ENCODE results near the gene C12orf57.

DNA sequence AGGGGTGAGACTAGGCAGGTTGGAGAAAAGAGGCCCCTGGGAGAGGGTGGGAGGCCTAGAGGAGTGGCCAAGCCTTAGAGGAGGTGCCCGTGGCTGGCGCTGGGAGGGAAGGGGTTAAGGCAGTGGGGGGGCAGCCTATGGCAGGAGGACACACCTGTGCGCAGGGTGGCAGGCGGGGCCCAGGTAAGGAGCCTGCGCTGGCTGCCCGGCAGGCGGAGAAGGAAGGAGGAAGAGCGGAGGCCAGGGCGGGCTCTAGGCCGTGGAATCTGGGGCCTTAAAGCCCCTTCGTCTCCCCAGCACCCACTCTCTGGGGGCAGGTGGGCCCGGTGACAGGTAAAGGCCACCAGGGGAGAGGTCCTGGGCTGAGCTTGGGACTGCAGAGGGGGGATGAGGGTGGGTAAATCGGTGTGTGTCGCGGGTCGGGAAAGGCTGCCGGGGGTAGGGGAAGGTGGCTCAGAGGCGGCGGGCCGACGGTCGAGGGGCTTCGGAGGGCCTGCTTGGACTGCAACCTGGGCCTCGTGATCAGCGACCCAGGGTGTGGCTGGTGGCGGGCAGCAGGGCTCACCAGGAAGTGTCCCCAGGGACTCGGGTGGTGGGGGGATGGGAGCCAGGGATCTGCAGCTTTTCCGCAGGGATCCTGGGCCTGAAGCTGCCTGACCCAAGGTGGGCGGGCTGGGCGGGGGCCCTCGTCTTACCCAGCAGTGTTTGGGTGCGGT is 19.4 kb downstream of the C12orf57 start:
- TF ChIP-seq, protein P1, sequence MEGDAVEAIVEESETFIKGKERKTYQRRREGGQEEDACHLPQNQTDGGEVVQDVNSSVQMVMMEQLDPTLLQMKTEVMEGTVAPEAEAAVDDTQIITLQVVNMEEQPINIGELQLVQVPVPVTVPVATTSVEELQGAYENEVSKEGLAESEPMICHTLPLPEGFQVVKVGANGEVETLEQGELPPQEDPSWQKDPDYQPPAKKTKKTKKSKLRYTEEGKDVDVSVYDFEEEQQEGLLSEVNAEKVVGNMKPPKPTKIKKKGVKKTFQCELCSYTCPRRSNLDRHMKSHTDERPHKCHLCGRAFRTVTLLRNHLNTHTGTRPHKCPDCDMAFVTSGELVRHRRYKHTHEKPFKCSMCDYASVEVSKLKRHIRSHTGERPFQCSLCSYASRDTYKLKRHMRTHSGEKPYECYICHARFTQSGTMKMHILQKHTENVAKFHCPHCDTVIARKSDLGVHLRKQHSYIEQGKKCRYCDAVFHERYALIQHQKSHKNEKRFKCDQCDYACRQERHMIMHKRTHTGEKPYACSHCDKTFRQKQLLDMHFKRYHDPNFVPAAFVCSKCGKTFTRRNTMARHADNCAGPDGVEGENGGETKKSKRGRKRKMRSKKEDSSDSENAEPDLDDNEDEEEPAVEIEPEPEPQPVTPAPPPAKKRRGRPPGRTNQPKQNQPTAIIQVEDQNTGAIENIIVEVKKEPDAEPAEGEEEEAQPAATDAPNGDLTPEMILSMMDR (IDR thresholded peaks at IDR 0.05), result peak in 3 of 7 experiments; percentile 12 to 39 (median 25)
- TF ChIP-seq EP300 (IDR thresholded peaks at IDR 0.05) (no peak), POLR2A (IDR thresholded peaks at IDR 0.05) (peak in 3 of 4 donors; percentile 52 to 99 (median 93)), POLR2AphosphoS5 (IDR thresholded peaks at IDR 0.05) (peak in 2 of 3 donors; percentile 94 to 97)
